CD4-positive, alpha-beta memory T cell (primary cell): ENCODE results near the gene SCML1. TPM values are rescaled to one million over a fixed set of nuclear protein-coding genes. Genes with fewer than 3 reads are reported as not detected.
"Not testable (repeated sequence)": the region's sequence is repeated elsewhere in the genome, so short reads cannot be mapped to it uniquely, and the experiment has no call there.

Experiments
- CTCF ChIA-PET: fragments of 350-600 bp; sonication (Branson Sonifier 250); formaldehyde crosslinking; loops from one replicate; lab custom pipeline; 2021; ENCODE audit warnings: inconsistent platforms; ENCODE audit not compliant: partially characterized antibody; lab: Charles Lee
- POLR2A ChIA-PET: fragments of 350-600 bp; sonication (Branson Sonifier 250); formaldehyde crosslinking; loops from one replicate; lab custom pipeline; 2021; ENCODE audit not compliant: partially characterized antibody; lab: Charles Lee
- DNase-seq, 5 donors: peaks; one replicate each; pipeline versions ENCODE4 v3.0.0 to v3.0.0-alpha.2; 2020 to 2022; ENCODE audit warnings: mixed read lengths in 1 of 5
- H3K27ac ChIP-seq: one replicate; pipeline ENCODE4 v1.7.0; 2013; ENCODE audit warnings: low read depth, low read length
- H3K27me3 ChIP-seq: 2 replicates; pipeline ENCODE4 v1.7.0; 2013; ENCODE audit warnings: mild to moderate bottlenecking, low read length, moderate library complexity; ENCODE audit not compliant: insufficient read depth
- H3K36me3 ChIP-seq: 2 replicates; pipeline ENCODE4 v1.7.0; 2013; ENCODE audit warnings: mild to moderate bottlenecking, low read length, moderate library complexity; ENCODE audit not compliant: insufficient read depth
- H3K4me1 ChIP-seq: 2 replicates; pipeline ENCODE4 v1.7.0; 2013; ENCODE audit warnings: mild to moderate bottlenecking, low read length, moderate library complexity; ENCODE audit not compliant: insufficient read depth
- H3K4me3 ChIP-seq, 2 donors: one replicate each; pipeline ENCODE4 v1.7.0; 2013; ENCODE audit warnings: low read length in 2 of 2, mild to moderate bottlenecking in 1 of 2
- H3K9me3 ChIP-seq, 2 donors: one replicate each; pipeline ENCODE4 v1.7.0; 2013; ENCODE audit warnings: low read length in 2 of 2, control low read depth in 1 of 2; ENCODE audit not compliant: control insufficient read depth in 1 of 2
- H3K27ac Mint-ChIP-seq, 7 donors: one replicate each; pipeline ENCODE4 v1.8.0; 2020 to 2021; ENCODE audit warnings: mixed read lengths in 7 of 7, mild to moderate bottlenecking in 6 of 7, inconsistent platforms in 3 of 7, moderate library complexity in 3 of 7
- H3K27me3 Mint-ChIP-seq, 2 donors: one replicate each; pipeline ENCODE4 v1.8.0; 2020 to 2021; ENCODE audit warnings: mixed read lengths in 2 of 2
- H3K36me3 Mint-ChIP-seq, 2 donors: one replicate each; pipeline ENCODE4 v1.8.0; 2020 to 2021; ENCODE audit warnings: mixed read lengths in 2 of 2, inconsistent platforms in 1 of 2, mild to moderate bottlenecking in 1 of 2
- H3K4me1 Mint-ChIP-seq, 4 donors: one replicate each; pipeline ENCODE4 v1.8.0; 2020 to 2021; ENCODE audit warnings: mixed read lengths in 4 of 4, mild to moderate bottlenecking in 1 of 4
- H3K4me3 Mint-ChIP-seq, 8 donors: one replicate each; pipeline ENCODE4 v1.8.0; 2020 to 2021; ENCODE audit warnings: mixed read lengths in 8 of 8, mild to moderate bottlenecking in 7 of 8, moderate library complexity in 6 of 8, inconsistent platforms in 3 of 8
- H3K9me3 Mint-ChIP-seq, 8 donors: one replicate each; pipeline ENCODE4 v1.8.0; 2020 to 2021; ENCODE audit warnings: mixed read lengths in 8 of 8, mild to moderate bottlenecking in 5 of 8, inconsistent platforms in 3 of 8, moderate library complexity in 1 of 8
- intact Hi-C: fragments of 100-400 bp; cut with micrococcal nuclease; formaldehyde crosslinking; loops from one replicate; pipeline ENCODE4 v1.15.1; 2023
- polyA plus RNA-seq, 2 donors: library from polyadenylated mRNA; unstranded; fragments of 300-500 nt; fragmentation: Illumina TruSeq; gene quantifications; one replicate each; pipeline ENCODE4 v1.2.3, GENCODE V29; 2021
- total RNA-seq, 2 experiments: library from RNA; stranded (reverse); gene quantifications; one replicate each; pipeline ENCODE4 v1.2.3, GENCODE V29; 2021

SCML1 gene
- total and polyA plus RNA-seq, 4 experiments from 2014 or later = 1.6 to 18.0 (median 8.4) TPM

DNA sequence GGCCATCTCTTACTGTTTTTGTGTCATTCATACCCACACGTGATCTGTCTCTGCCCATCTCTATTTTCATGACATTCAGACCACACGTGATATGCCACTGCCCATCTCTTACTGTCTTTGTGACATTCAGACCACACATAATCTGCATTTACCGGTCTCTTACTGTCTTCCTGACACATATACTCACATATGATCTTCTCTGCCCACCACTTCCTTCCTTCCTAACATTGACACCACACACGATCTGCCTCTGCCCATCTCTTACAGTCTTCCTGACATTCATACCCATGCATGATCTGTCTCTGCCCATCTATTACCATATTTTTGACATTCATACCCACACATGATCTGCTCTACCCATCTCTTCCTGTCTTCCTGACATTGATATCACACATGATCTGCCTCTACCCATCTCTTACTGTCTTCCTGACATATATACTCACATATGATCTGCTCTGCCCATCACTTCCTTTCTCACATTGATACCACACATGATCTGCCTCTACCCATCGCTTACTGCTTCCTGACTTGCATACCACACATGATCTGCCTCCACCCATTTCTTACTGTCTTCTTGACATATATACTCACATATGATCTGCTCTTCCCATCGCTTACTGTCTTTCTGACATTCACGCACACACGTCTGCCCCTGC, 36.1 kb downstream of the SCML1 start:
- H3K36me3 ChIP-seq = no peaks in the 10 kb centered on the region
- H3K27me3 ChIP-seq = no peaks in the 10 kb centered on the region
- H3K27ac ChIP-seq = no peak overlapping the region
- Mint-ChIP-seq H3K36me3 (no peaks in the 10 kb centered on the region), H3K9me3 (peaks cover 0 to 3% (median 0%) of the 10 kb centered on the region in 8 donors), H3K4me1 (peaks cover 0 to 2% (median 0%) of the 10 kb centered on the region in 4 donors), H3K27me3 (no peaks in the 10 kb centered on the region), H3K27ac (no peak overlapping the region), H3K4me3 (no peak overlapping the region)
- CTCF ChIA-PET = no interaction called here
- H3K4me1 ChIP-seq = peaks cover 59% of the 10 kb centered on the region
- no peak overlapping the region for H3K4me3 ChIP-seq
- H3K9me3 ChIP-seq = no peaks in the 10 kb centered on the region
- peak in 1 of 5 donors; percentile 7 for DNase-seq
- POLR2A ChIA-PET = no interaction called here
- intact Hi-C loops = no loop called here

DNA sequence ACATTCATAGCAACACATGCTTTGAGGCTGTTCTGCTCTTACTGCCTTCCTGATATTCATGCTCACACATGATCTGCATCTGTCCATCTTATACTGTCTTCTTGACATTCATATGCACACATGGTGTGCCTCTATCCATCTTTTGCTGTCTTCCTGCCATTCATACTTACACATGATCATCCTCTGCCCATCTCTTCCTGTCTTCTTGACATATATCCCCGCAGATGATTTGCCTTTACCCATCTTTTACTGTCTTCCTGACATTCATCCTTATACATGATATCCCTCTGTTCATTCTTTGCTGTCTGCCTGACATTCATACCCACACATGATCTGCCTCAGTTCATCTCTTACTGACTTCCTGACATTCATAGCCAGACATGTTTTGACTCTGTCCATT, 36.8 kb downstream of the SCML1 start:
- POLR2A ChIA-PET = no interaction called here
- no peak overlapping the region for H3K4me3 Mint-ChIP-seq
- no peaks in the 10 kb centered on the region for H3K27me3 Mint-ChIP-seq
- CTCF ChIA-PET = no interaction called here
- Histone ChIP-seq H3K4me1 (peaks cover 60% of the 10 kb centered on the region), H3K27me3 (no peaks in the 10 kb centered on the region), H3K27ac (no peak overlapping the region), H3K9me3 (no peaks in the 10 kb centered on the region), H3K4me3 (no peak overlapping the region), H3K36me3 (no peaks in the 10 kb centered on the region)
- peaks cover 2 to 6% (median 5%) of the 10 kb centered on the region in 4 donors for H3K4me1 Mint-ChIP-seq
- H3K36me3 Mint-ChIP-seq = no peaks in the 10 kb centered on the region
- intact Hi-C loops = no loop called here
- H3K9me3 Mint-ChIP-seq = peaks cover 0 to 3% (median 0%) of the 10 kb centered on the region in 8 donors
- no peak for DNase-seq
- no peak overlapping the region for H3K27ac Mint-ChIP-seq

DNA sequence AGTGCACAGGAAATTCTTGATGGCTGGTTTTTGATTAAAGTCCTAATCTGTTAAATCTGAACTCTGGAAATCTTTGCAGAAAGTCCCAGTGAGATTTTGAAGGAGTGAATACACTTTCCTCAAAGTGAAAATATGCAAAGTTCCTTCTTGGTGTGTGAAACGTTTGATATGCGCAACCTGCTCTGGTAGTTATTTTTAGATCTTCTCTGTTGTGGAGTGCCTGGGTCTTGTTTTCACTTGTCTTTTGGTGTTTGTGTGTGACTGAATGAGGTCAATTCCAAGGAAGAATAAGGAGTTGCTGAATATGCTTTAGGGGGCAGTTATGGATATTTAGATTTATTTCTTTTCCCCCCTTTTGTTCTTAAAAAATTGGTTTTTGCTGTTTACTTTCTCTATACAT, 41.7 kb downstream of the SCML1 start:
- DNase-seq = no peak
- H3K27me3 Mint-ChIP-seq = no peaks in the 10 kb centered on the region
- Histone ChIP-seq H3K36me3 (no peaks in the 10 kb centered on the region), H3K9me3 (no peaks in the 10 kb centered on the region), H3K4me3 (no peak overlapping the region), H3K27me3 (no peaks in the 10 kb centered on the region), H3K4me1 (peaks cover 15% of the 10 kb centered on the region), H3K27ac (no peak overlapping the region)
- peaks cover 2 to 13% (median 10%) of the 10 kb centered on the region in 4 donors for H3K4me1 Mint-ChIP-seq
- ChIA-PET CTCF (interaction anchor here (1.2 kb wide), 1 partner anchor 9 kb away, joined by 5 read pairs; no protein-coding TSS in a partner anchor), POLR2A (no interaction called here)
- intact Hi-C loops = no loop called here
- peak overlapping the region in 2 of 8 donors; percentile 14 to 23 for H3K4me3 Mint-ChIP-seq
- H3K9me3 Mint-ChIP-seq = peaks cover 0 to 6% (median under 1%) of the 10 kb centered on the region in 8 donors
- H3K36me3 Mint-ChIP-seq = no peaks in the 10 kb centered on the region
- H3K27ac Mint-ChIP-seq = peak overlapping the region in 3 of 7 donors; percentile 23 to 75 (median 53)

DNA sequence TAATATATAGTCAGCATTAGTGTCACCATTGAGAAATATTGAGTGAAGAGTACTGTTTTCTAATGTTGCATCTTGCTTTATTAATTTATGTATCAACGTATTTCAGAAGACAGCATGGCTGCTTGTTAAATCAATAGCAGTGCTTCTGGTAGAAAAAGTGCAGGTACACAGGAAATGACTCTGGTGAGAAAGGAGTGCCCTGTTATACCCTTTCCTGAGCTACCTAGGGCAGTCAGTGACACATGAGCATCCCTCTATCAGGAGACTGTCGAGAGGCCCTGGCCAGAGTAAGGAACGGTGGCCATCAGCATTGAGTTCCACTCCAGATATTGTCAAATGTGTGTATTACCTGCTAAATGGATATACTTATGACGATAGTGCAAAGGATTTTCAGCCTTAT, 42.1 kb downstream of the SCML1 start:
- no peak for DNase-seq
- peaks cover 10% of the 10 kb centered on the region for H3K4me1 ChIP-seq
- H3K27ac Mint-ChIP-seq = peak overlapping the region in 1 of 7 donors; percentile 75
- H3K4me3 ChIP-seq = no peak overlapping the region
- ChIA-PET CTCF (interaction anchor here (1.2 kb wide), 1 partner anchor 9 kb away, joined by 5 read pairs; no protein-coding TSS in a partner anchor), POLR2A (no interaction called here)
- H3K27me3 ChIP-seq = no peaks in the 10 kb centered on the region
- no peaks in the 10 kb centered on the region for H3K27me3 Mint-ChIP-seq
- H3K36me3 Mint-ChIP-seq = no peaks in the 10 kb centered on the region
- peaks cover 0 to 6% (median under 1%) of the 10 kb centered on the region in 8 donors for H3K9me3 Mint-ChIP-seq
- H3K4me3 Mint-ChIP-seq = peak overlapping the region in 2 of 8 donors; percentile 14 to 23
- no peaks in the 10 kb centered on the region for H3K9me3 ChIP-seq
- no peak overlapping the region for H3K27ac ChIP-seq
- no peaks in the 10 kb centered on the region for H3K36me3 ChIP-seq
- intact Hi-C loops = no loop called here
- peaks cover 2 to 13% (median 10%) of the 10 kb centered on the region in 4 donors for H3K4me1 Mint-ChIP-seq

DNA sequence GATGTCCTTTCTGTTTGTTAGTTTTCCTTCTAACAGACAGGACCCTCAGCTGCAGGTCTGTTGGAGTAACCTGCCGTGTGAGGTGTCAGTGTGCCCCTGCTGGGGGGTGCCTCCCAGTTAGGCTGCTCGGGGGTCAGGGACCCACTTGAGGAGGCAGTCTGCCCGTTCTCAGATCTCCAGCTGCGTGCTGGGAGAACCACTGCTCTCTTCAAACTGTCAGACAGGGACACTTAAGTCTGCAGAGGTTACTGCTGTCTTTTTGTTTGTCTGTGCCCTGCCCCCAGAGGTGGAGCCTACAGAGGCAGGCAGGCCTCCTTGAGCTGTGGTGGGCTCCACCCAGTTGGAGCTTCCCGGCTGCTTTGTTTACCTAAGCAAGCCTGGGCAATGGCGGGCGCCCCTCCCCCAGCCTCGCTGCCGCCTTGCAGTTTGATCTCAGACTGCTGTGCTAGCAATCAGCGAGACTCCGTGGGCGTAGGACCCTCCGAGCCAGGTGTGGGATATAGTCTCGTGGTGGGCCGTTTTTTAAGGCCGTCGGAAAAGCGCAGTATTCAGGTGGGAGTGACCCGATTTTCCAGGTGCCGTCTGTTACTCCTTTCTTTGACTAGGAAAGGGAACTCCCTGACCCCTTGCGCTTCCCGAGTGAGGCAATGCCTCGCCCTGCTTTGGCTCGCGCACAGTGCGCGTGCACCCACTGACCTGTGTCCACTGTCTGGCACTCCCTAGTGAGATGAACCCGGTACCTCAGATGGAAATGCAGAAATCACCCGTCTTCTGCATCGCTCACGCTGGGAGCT, 49.5 kb downstream of the SCML1 start:
- peak overlapping the region in 1 of 8 donors; percentile 16 for H3K4me3 Mint-ChIP-seq
- H3K27ac ChIP-seq, DNase-seq, H3K36me3 Mint-ChIP-seq, H3K4me1 Mint-ChIP-seq, H3K9me3 ChIP-seq, H3K36me3 ChIP-seq, H3K27me3 Mint-ChIP-seq, H3K4me3 ChIP-seq, H3K9me3 Mint-ChIP-seq, H3K4me1 ChIP-seq, intact Hi-C loops, POLR2A ChIA-PET, H3K27me3 ChIP-seq: not testable (repeated sequence)
- peak overlapping the region in 1 of 7 donors; percentile 83 for H3K27ac Mint-ChIP-seq
- CTCF ChIA-PET = interaction anchor here (1.9 kb wide), 1 partner anchor 591 kb away, joined by 9 read pairs; no protein-coding TSS in a partner anchor

DNA sequence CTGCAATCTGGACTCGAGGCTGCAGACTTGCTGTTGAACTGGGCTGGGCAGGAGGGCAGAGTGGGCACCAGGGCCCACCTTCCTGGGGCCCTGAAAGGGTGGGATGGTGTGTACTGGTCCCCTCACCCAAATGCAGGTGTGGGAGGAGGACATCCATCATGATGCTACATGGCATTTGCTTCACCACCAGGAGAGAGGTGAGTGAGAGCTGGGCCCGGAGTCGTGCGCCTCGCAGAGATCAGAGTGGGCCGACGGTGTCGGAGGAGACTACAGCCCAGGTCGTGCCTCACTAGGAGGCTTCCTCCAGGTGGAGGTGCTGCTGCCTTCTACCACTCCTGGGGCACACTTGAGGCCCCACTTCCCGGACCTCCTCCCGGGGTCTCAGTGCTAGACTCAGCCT, 50.3 kb downstream of the SCML1 start:
- intact Hi-C loops = no loop called here
- no peaks in the 10 kb centered on the region for H3K36me3 Mint-ChIP-seq

DNA sequence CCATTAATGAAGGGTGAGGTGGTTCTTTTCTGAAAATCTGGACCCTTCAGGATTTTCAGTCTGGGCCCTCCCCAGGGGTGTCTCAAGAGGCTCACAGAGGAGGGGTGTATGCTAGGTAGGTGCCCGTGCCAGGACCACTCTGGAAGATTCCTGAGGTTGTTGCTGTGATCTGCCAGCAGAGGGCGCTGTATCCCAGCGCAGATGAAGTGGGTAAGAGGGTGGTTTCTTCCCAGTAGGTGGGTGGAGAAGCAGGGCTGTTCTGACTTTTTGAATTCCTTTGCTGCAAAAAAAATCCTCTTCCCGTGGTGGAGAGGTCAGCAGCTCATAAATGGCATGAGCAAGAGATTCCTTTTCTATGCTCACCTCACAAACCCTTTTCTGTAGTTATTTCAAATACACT, 51.1 kb downstream of the SCML1 start:
- Histone ChIP-seq H3K4me3 (no peak overlapping the region), H3K27ac (no peak overlapping the region), H3K27me3 (no peaks in the 10 kb centered on the region), H3K36me3 (no peaks in the 10 kb centered on the region), H3K9me3 (no peaks in the 10 kb centered on the region), H3K4me1 (no peaks in the 10 kb centered on the region)
- H3K4me1 Mint-ChIP-seq = peaks cover 0 to 6% (median 4%) of the 10 kb centered on the region in 4 donors
- no peaks in the 10 kb centered on the region for H3K27me3 Mint-ChIP-seq
- no peaks in the 10 kb centered on the region for H3K36me3 Mint-ChIP-seq
- POLR2A ChIA-PET = no interaction called here
- DNase-seq = peak in 4 of 5 donors; percentile 18 to 31 (median 22)
- intact Hi-C loops = loop anchor here (1.0 kb wide), 1 partner anchor 589 kb away; no protein-coding TSS in a partner anchor
- H3K9me3 Mint-ChIP-seq = peaks cover 0 to 4% (median 0%) of the 10 kb centered on the region in 8 donors
- H3K4me3 Mint-ChIP-seq = no peak overlapping the region
- peak overlapping the region in 1 of 7 donors; percentile 42 for H3K27ac Mint-ChIP-seq
- CTCF ChIA-PET = interaction anchor here (1.3 to 1.9 kb wide), 4 partner anchors 9 to 589 kb away, joined by 3 to 9 read pairs (median 6); no protein-coding TSS in a partner anchor

More for the DNA sequence above, 50.3 kb downstream of the SCML1 start:
- H3K4me3 Mint-ChIP-seq = no peak overlapping the region
- H3K27me3 ChIP-seq = no peaks in the 10 kb centered on the region
- H3K4me1 Mint-ChIP-seq = peaks cover 0 to 6% (median 4%) of the 10 kb centered on the region in 4 donors
- H3K9me3 Mint-ChIP-seq = peaks cover 0 to 4% (median 0%) of the 10 kb centered on the region in 8 donors
- no peaks in the 10 kb centered on the region for H3K36me3 ChIP-seq
- no peak overlapping the region for H3K4me3 ChIP-seq
- H3K27me3 Mint-ChIP-seq = no peaks in the 10 kb centered on the region
- ChIA-PET POLR2A (no interaction called here), CTCF (interaction anchor here (1.3 to 1.9 kb wide), 3 partner anchors 8 to 590 kb away, joined by 3 to 9 read pairs (median 5); no protein-coding TSS in a partner anchor)
- H3K27ac Mint-ChIP-seq = peak overlapping the region in 1 of 7 donors; percentile 62
- no peaks in the 10 kb centered on the region for H3K9me3 ChIP-seq
- DNase-seq = no peak
- no peaks in the 10 kb centered on the region for H3K4me1 ChIP-seq
- no peak overlapping the region for H3K27ac ChIP-seq
